ENCODE data around the gene WASHC4.
"Not testable (repeated sequence)": the region's sequence is repeated elsewhere in the genome, so short reads cannot be mapped to it uniquely, and the experiment has no call there.

WASHC4 gene

GRCh38 chr12:105091476-105092206 is 15.9 kb upstream of the WASHC4 start:
- no peak for DNase-seq

- DNase-seq, result no peak
Observed at GRCh38 chr12:105092336-105092735, 15.2 kb upstream of the WASHC4 start.

- DNase-seq, result not testable (repeated sequence)
Observed at GRCh38 chr12:105095338-105095737, 12.2 kb upstream of the WASHC4 start.

- DNase-seq, result no peak
Observed at GRCh38 chr12:105099356-105099755, 8.2 kb upstream of the WASHC4 start.

- DNase-seq, result no peak
Observed at GRCh38 chr12:105100207-105100985, 7.1 kb upstream of the WASHC4 start.

GRCh38 chr12:105100998-105101397 is 6.5 kb upstream of the WASHC4 start:
- DNase-seq, result no peak

DNA sequence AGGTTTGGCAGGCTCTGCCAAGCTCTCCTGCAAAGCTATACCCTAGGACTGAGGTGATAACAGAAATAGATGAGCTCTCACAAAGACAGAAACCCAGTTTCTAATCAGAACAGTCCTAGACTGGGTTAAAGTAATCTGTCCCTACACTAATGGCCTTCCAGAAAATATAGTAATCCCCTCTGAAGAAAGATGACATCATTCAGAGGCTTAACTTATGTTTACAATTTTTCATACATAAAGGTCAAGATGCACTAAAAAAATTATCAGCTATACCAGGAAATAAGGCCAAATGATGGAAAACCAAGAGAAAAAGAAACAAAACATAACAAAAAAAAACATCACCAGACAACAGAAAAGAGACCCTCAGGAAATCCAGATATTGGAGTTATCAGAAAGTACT is 4.9 kb upstream of the WASHC4 start:
- no peak for DNase-seq

DNA sequence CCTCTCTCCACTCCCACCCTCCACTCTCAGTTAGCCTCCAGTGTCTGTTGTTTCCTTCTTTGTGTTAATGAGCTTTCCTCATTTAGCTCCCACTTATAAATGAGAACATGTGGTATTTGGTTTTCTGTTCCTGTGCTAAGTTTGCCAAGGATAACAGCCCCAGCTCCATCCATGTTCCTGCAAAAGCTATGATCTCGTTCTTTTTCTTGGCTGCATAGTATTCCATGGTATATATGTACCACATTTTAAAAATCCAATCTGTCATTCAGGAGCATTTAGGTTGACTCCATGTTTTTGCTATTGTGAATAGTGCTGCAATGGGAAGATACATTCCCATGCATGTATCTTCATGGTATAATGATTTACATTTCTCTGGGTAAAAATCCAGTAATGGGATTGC is 2.8 kb upstream of the WASHC4 start:
- DNase-seq, result no peak

DNA sequence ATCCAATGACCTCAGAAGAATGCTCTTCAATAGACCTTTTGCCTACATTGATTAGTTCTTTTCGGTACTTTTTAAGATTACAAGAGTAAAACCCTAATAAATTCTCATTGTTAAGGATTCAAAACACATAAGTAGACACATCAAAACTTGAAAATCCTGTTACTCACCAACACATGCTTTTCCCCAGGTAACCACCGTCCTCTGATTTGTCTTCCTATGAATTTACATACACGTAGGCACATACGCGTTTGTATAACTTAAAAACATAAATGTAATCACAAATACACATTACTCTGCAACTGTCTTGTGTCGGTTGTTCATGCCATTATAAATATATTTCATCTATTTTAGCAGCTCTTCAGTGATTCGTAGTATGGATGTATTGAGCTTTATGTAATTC is 910 bp upstream of the WASHC4 start:
- peak; percentile 39 for DNase-seq

GRCh38 chr12:105107171-105107493 is 399 bp upstream of the WASHC4 start:
- DNase-seq, result peak; percentile 75

GRCh38 chr12:105109465-105110212 is 2.1 kb downstream of the WASHC4 start:
- DNase-seq, result no peak

GRCh38 chr12:105110851-105111250 is 3.3 kb downstream of the WASHC4 start:
- DNase-seq, result no peak

DNA sequence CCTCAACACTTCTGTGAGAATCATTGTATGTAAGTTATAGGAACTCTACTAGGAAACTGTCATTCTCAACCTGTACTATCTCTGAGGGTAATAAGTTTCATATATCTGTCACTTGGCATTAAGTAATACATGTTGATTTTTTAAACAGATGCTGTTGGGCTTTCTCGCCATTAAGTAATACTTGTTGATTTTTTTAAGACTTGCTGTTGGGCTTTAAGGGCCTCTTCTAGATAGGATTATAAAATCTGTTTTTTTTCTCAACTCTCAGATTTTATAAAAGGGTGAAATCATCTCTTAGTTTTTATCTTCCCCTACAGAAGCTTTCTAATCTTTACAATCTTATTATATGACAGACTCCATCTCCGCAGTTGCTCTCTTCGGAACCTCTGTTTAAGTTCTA is 5.6 kb downstream of the WASHC4 start:
- DNase-seq, result no peak

GRCh38 chr12:105116969-105117368 is 9.4 kb downstream of the WASHC4 start:
- DNase-seq, result no peak

DNA sequence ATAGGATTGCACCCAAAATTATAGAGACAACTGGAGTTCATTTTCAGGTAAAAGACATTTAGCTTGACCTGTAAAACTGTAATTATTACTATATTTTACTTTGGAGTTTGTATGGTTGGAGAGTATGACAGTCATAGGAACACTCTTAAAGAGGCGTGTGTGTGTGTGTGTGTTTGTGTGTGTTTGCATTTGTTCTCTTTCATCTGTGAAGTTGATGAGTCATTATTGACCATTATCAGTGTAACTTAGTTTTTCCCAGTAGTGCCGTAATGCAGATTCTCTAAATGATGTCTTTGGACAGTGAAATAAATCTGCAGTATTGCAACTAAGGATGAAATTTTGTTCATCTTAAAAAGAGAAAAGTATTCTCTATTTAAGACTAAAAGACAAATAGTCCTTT is 13.0 kb downstream of the WASHC4 start:
- no peak for DNase-seq

DNA sequence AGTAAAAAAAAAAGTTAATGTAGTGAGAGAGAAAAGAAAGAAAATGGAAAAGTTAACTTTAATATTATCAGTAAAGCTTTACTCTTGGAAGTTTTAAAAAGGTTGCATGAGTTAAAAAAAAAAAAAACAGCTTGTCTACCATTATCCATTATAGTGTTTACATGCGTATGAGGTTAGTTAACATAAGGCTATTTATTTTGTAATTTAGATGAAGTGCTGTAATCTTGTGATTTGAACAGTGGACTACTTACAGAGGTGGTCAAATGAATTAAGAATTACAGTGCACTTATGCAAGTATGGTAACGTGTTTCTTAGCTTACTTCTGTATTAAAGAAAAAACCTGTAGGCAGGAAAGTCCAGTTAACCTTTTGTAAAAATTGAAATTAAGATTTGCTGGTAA is 30.7 kb downstream of the WASHC4 start:
- DNase-seq, result no peak

DNA sequence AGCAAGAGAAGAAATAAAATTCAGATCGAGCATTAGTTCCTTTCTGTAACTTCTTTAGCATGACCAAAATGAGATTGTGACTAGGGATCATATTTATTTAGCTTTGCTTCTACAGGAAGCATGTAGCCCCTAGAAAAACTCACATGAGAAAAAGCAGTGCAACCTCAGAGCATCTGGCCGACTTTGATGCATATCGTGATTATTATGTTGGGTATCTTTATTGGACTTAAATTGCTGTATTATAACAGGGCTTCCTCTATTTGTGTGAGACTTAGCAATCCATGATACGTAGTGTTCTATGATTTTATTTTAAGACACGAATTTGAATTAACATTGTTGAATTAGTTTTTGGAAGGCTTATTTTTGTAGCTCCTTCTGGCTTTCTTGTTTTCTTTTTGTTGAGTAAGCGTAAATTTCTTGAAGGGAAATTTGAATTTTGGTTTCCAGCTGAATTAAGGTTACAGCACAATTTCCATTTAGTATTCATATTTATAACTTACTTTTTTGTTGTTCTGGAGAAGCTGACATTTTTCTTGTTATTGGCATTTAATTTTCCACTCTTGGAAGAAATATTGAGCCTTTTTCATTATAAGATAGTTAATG is 33.9 kb downstream of the WASHC4 start:
- DNase-seq, result no peak

GRCh38 chr12:105142259-105142658 is 34.7 kb downstream of the WASHC4 start:
- no peak for DNase-seq

GRCh38 chr12:105156260-105156659 is 48.7 kb downstream of the WASHC4 start:
- no peak for DNase-seq

DNA sequence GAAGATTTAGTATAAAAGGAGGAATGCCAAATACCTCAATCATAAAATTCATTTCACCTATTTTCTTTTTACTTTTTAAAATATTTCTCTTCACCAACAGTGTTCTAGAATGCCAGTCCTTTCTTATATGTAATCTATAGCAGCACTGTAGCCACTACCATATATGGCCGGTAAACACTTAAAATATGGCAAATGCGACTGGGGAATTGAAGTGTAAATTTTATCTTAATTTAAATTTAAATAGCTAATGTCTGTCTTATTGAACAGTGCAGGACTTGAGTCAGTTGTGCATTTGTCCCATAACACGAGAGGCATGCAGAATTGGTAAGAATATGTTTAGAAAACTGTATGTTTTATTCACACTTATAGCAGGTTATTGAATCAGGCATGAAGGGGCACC is 50.1 kb downstream of the WASHC4 start:
- DNase-seq, result no peak

GRCh38 chr12:105158876-105159275 is 51.3 kb downstream of the WASHC4 start:
- no peak for DNase-seq

GRCh38 chr12:105162174-105162573 is 54.6 kb downstream of the WASHC4 start:
- DNase-seq, result no peak

DNA sequence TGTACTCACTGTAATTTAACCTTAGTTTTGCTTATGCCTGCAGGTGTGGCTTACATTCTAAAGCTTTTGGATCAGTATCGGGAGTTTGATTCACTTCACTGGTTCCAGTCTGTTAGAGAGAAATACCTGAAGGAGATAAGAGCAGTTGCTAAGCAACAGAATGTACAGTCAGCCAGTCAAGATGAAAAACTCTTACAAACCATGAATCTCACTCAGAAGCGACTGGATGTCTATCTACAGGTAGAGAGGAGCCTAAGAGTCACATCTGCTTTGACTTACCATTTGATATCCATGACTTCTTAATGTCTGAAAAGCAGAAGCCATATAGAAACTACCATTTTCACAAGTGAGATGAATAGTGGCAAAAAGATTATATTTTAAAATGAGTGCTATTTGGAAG is 56.5 kb downstream of the WASHC4 start:
- peak; percentile 35 for DNase-seq

GRCh38 chr12:105166736-105167135 is 59.2 kb downstream of the WASHC4 start:
- DNase-seq, result no peak

All from NCI-H2171 treated with DMSO at 0.1 percent for 48 hours (cell line).